Sigmoid colon (tissue), 7 donors: ENCODE data around the gene TBCK. TPM values are rescaled to one million over a fixed set of nuclear protein-coding genes. Genes with fewer than 3 reads are reported as not detected.

ENCODE experiments used
- DNase-seq: peaks from one replicate; pipeline ENCODE4 v3.0.0-alpha.2; 2019
- H3K27ac ChIP-seq, 4 donors: fragments of 200-600 bp; sonication (generic); one replicate each; pipeline ENCODE4 v1.5.1; 2016 to 2019; ENCODE audit warnings: mild to moderate bottlenecking in 1 of 4
- H3K27me3 ChIP-seq, 3 donors: fragments of 200-600 bp; sonication (generic); one replicate each; pipeline ENCODE4 v1.5.1; 2019; ENCODE audit warnings: mild to moderate bottlenecking in 1 of 3
- H3K36me3 ChIP-seq, 4 donors: fragments of 200-600 bp; sonication (generic); one replicate each; pipeline ENCODE4 v1.5.1; 2016 to 2019
- H3K4me1 ChIP-seq, 4 donors: fragments of 200-600 bp; sonication (generic); one replicate each; pipeline ENCODE4 v1.5.1; 2017 to 2019
- H3K4me3 ChIP-seq, 4 donors: fragments of 200-600 bp; sonication (generic); one replicate each; pipeline ENCODE4 v1.5.1; 2017 to 2019; ENCODE audit warnings: mild to moderate bottlenecking in 2 of 4, moderate library complexity in 1 of 4
- H3K9me3 ChIP-seq, 4 donors: fragments of 200-600 bp in 3 of 4; sonication (generic) in 3 of 4; one replicate each; pipeline versions ENCODE4 v1.5.1 to v1.6.1; 2013 to 2019
- CTCF ChIP-seq, 4 experiments: fragments of 450-650 bp in 3 of 4; fragments of 200-600 bp in 1 of 4; IDR thresholded peaks; one replicate each; pipeline ENCODE4 v1.5.1; 2016 to 2019; ENCODE audit warnings: antibody characterized with exemption in 4 of 4, mild to moderate bottlenecking in 3 of 4, moderate library complexity in 2 of 4
- EP300 ChIP-seq, 4 donors: sonication (generic); formaldehyde crosslinking; IDR thresholded peaks; one replicate each; pipeline ENCODE4 v1.6.1; 2017; ENCODE audit warnings: antibody characterized with exemption in 4 of 4
- POLR2A ChIP-seq, 2 donors: fragments of 450-650 bp; IDR thresholded peaks; one replicate each; pipeline ENCODE4 v1.6.1; 2016; ENCODE audit warnings: antibody characterized with exemption in 2 of 2, mild to moderate bottlenecking in 2 of 2, moderate library complexity in 2 of 2
- POLR2AphosphoS5 ChIP-seq, 4 donors: sonication (generic); formaldehyde crosslinking; IDR thresholded peaks; one replicate each; pipeline ENCODE4 v1.6.1; 2017; ENCODE audit warnings: antibody characterized with exemption in 4 of 4
- WGBS, 2 donors: extraction: QIAGEN DNeasy Blood & Tissue Kit; methylation state at CpG; one replicate each; pipeline ENCODE4 v1.1.7; 2013; 5-methylcytosine and 5-hydroxymethylcytosine counted together
- intact Hi-C: fragments of 100-400 bp; cut with DNase I; formaldehyde crosslinking; loops from one replicate; pipeline ENCODE4 v1.15.1; 2023
- polyA plus RNA-seq, 3 donors: library from polyadenylated mRNA; stranded (reverse); fragments of 200-250 nt; gene quantifications; one replicate each; pipeline ENCODE4 v1.2.3, GENCODE V29; 2013
- total RNA-seq, 4 donors: library from RNA; depleted of rRNA; stranded (reverse); fragments of >200 nt; gene quantifications; one replicate each; pipeline ENCODE4 v1.1.0, GENCODE V29; 2016
- donor health status: healthy with polysubstance abuse.
- donor health status: Bipolar disorder and iron deficiency.
- donor health status: healthy.

TBCK gene
- total and polyA plus RNA-seq, 7 donors: 4.8 to 43.5 (median 26.3) TPM

- 92 to 98% methylated on average over 1 of the region's 1 CpG for WGBS, 2 donors
- H3K4me1 ChIP-seq: peaks cover 0 to 8% (median 4%) of the 10 kb centered on the region in 4 donors
- H3K36me3 ChIP-seq: no peaks in the 10 kb centered on the region
- TF ChIP-seq CTCF (IDR thresholded peaks at IDR 0.05): no peak
- TF ChIP-seq POLR2A (IDR thresholded peaks at IDR 0.05): no peak
- no peak for TF ChIP-seq POLR2AphosphoS5 (IDR thresholded peaks at IDR 0.05)
- TF ChIP-seq EP300 (IDR thresholded peaks at IDR 0.05): no peak
- H3K9me3 ChIP-seq: peaks cover 0 to 4% (median 0%) of the 10 kb centered on the region in 4 donors
- intact Hi-C loops: no loop called here
- DNase-seq: no peak
- no peak overlapping the region for H3K27ac ChIP-seq
- H3K4me3 ChIP-seq: no peak overlapping the region
- no peaks in the 10 kb centered on the region for H3K27me3 ChIP-seq
These were observed 280.8 kb downstream of the TBCK start for GRCh38 chr4:106035204-106035603.

DNA sequence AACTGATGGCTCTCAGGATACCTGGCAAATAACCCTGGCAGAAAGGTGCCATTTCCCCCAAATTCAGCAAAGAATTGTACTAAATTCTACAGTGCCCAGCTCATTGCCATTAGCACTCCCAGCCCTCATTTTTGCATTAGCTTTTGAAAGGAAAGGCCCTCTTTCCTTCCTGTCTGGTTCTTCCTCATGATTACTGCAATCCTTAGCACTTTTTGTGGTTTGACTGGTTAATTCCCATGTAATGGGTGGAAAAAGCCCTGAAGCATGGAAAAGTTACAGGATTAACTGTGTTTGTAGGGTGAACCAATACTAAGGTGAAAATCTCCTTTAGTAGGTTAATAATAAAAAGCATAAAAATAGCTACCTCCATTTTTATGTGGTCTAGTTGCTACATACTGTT, 281.3 kb downstream of the TBCK start:
- no peak for DNase-seq
- TF ChIP-seq POLR2A (IDR thresholded peaks at IDR 0.05): no peak
- TF ChIP-seq CTCF (IDR thresholded peaks at IDR 0.05): no peak
- no peak for TF ChIP-seq EP300 (IDR thresholded peaks at IDR 0.05)
- no peak overlapping the region for H3K4me3 ChIP-seq
- H3K9me3 ChIP-seq: peaks cover 0 to 4% (median 0%) of the 10 kb centered on the region in 4 donors
- H3K36me3 ChIP-seq: no peaks in the 10 kb centered on the region
- no peak overlapping the region for H3K27ac ChIP-seq
- intact Hi-C loops: no loop called here
- no peaks in the 10 kb centered on the region for H3K27me3 ChIP-seq
- H3K4me1 ChIP-seq: peaks cover 0 to 8% (median 4%) of the 10 kb centered on the region in 4 donors

- no peak for DNase-seq
- Histone ChIP-seq H3K27ac (no peak overlapping the region), H3K27me3 (no peaks in the 10 kb centered on the region), H3K36me3 (no peaks in the 10 kb centered on the region), H3K4me3 (no peak overlapping the region), H3K9me3 (peaks cover 0 to 4% (median 0%) of the 10 kb centered on the region in 4 donors), H3K4me1 (peaks cover 0 to 8% (median 4%) of the 10 kb centered on the region in 4 donors)
- no peak for TF ChIP-seq POLR2A (IDR thresholded peaks at IDR 0.05)
- TF ChIP-seq CTCF (IDR thresholded peaks at IDR 0.05): no peak
- TF ChIP-seq POLR2AphosphoS5 (IDR thresholded peaks at IDR 0.05): no peak
- no peak for TF ChIP-seq EP300 (IDR thresholded peaks at IDR 0.05)
- WGBS, 2 donors: 84 to 95% methylated on average over 3 of the region's 3 CpGs
- intact Hi-C loops: no loop called here
These were observed 281.8 kb downstream of the TBCK start for GRCh38 chr4:106034220-106034619.

- TF ChIP-seq EP300 (IDR thresholded peaks at IDR 0.05) (no peak), POLR2A (IDR thresholded peaks at IDR 0.05) (no peak), CTCF (IDR thresholded peaks at IDR 0.05) (no peak), POLR2AphosphoS5 (IDR thresholded peaks at IDR 0.05) (no peak)
- intact Hi-C loops: no loop called here
- no peak overlapping the region for H3K27ac ChIP-seq
These were observed 282.5 kb downstream of the TBCK start for GRCh38 chr4:106033469-106033868.

DNA sequence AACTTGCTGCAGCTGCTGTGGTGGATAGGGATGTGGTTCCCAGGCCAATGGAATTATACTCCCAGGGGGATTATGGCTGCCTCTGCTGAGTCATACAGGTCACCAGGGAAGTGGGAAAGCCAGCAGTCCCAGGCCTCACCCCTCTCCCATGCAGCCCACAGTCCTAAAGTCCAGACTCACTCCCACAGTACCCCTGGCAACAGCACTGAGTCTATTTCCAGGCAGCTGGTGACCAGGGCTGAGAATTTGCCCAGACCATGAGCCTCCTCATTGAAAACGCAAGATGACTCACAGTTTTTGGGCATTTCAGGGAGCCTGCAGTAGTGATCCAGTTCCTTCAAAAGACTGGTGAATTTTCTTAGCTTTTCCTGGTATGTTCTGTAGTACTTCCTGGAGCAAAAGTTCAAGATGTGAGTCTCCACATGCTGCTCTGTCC, 283.1 kb downstream of the TBCK start:
- Histone ChIP-seq H3K27ac (no peak overlapping the region), H3K9me3 (peaks cover 0 to 4% (median 2%) of the 10 kb centered on the region in 4 donors), H3K27me3 (no peaks in the 10 kb centered on the region), H3K4me1 (peaks cover 0 to 8% (median 4%) of the 10 kb centered on the region in 4 donors), H3K36me3 (no peaks in the 10 kb centered on the region), H3K4me3 (no peak overlapping the region)
- 70 to 86% methylated on average over 1 of the region's 1 CpG for WGBS, 2 donors
- no peak for DNase-seq
- intact Hi-C loops: no loop called here
- TF ChIP-seq EP300 (IDR thresholded peaks at IDR 0.05) (no peak), POLR2AphosphoS5 (IDR thresholded peaks at IDR 0.05) (no peak), CTCF (IDR thresholded peaks at IDR 0.05) (no peak), POLR2A (IDR thresholded peaks at IDR 0.05) (no peak)

More at GRCh38 chr4:106033469-106033868, 282.5 kb downstream of the TBCK start:
- peaks cover 0 to 8% (median 4%) of the 10 kb centered on the region in 4 donors for H3K4me1 ChIP-seq
- H3K9me3 ChIP-seq: peaks cover 0 to 4% (median 2%) of the 10 kb centered on the region in 4 donors
- DNase-seq: no peak
- H3K27me3 ChIP-seq: no peaks in the 10 kb centered on the region
- no peaks in the 10 kb centered on the region for H3K36me3 ChIP-seq
- H3K4me3 ChIP-seq: no peak overlapping the region
